Fibroblast of skin of back (primary cell): Measurements from ENCODE around the gene CD302. TPM values are rescaled to one million over a fixed set of nuclear protein-coding genes. Genes with fewer than 3 reads are reported as not detected.
A peak's percentile ranks its signal among the peaks of the same experiment; 100 is the strongest.
"Not testable (repeated sequence)": the region's sequence is repeated elsewhere in the genome, so short reads cannot be mapped to it uniquely, and the experiment has no call there.

Experiments used
- DNase-seq: peaks from one replicate; pipeline ENCODE4 v3.0.0-alpha.2; 2013
- polyA plus RNA-seq, 2 experiments: library from polyadenylated mRNA; unstranded; fragments of 120-200 nt; gene quantifications; one replicate each; pipeline ENCODE4 v1.2.1, GENCODE V29; 2013; ENCODE audit not compliant: insufficient read length in 2 of 2

CD302 gene
- polyA plus RNA-seq (2013, experiment 1 of 2; ENCODE audit: insufficient read length): 3.4 TPM
- polyA plus RNA-seq (2013, experiment 2 of 2; ENCODE audit: insufficient read length): 4.9 TPM

GRCh38 chr2:159797543-159798375 is at the start of gene CD302:
Gene CD302 (minus strand): TSS chr2:159798208. CDS start chr2:159798198, 10 bp downstream.
- peak; percentile 51 for DNase-seq

GRCh38 chr2:159846564-159846963 is 48.6 kb upstream of the CD302 start:
- no peak for DNase-seq

GRCh38 chr2:159840616-159841015 is 42.6 kb upstream of the CD302 start:
- DNase-seq: no peak

DNA sequence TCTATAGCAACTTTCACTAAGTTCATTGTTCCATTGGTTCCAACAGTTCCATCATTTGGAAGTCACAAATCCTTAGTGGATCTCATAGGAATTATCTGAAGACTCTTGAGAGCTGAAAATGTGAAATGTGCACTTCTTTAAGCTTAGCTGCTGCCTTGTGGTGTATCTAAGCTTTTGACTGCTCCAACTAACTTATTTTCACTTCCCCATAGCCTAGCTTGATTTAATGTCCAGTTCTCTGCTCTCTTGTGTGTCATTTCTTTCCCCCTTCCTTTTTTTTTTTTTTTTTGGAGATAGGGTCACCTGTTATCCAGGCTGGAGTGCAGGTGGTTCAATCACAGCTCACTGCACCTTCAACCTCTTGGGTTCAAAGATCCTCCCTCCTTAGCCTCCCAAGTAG is 34.9 kb upstream of the CD302 start:
- no peak for DNase-seq

- no peak for DNase-seq
Measured at GRCh38 chr2:159832026-159832425, 34.0 kb upstream of the CD302 start.

DNA sequence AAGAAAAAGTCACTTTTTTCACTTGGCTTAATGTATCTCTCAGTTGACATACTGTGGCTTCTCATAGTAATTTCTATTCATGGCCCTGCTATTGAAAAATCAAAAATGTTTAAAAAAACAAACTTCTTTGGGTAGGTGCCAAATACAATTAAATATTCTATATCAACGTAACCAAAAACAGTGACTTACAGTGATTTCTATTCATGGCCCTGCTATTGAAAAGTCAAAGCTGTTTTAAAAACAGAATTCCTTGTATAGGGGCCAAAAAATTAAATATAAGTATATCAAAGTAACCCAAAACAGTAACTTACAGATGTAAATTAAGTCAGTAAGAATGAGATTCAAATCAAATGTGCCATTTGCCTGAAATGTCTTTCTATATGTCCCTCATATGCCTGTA is 31.4 kb upstream of the CD302 start:
- no peak for DNase-seq

DNA sequence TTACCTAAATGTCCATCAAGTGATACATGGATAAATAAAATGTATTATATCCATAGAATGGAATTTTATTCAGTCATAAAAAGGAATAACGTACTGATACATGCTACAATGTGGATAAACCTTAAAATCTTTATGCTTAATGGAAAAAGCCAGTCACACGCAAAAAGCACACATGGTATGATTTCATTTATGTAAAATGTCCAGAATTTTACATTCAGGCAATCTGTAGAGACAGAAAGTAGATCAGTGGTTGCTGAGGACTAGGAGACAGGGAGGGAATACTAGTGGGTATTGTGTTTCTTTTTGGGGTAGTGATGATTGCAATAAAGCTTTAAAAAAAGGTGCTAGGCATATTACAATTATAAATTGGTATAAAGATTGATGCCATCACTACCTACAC is 30.7 kb upstream of the CD302 start:
- DNase-seq: peak; percentile 64

DNA sequence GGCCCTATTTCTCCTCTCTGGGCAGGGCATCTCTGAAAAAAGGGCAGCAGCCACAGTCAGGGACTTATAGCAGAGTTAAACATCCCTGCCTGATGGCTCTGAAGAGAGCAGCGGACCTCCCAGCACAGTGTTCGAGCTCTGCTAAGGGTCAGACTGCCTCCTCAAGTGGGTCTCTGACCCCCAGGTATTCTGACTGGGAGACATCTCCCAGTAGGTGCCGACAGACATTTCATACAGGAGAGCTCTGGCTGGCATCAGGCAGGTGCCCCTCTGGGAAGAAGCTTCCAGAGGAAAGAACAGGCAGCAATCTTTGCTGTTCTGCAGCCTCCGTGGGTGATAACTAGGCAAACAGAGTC is 24.4 kb upstream of the CD302 start:
- not testable (repeated sequence) for DNase-seq

DNA sequence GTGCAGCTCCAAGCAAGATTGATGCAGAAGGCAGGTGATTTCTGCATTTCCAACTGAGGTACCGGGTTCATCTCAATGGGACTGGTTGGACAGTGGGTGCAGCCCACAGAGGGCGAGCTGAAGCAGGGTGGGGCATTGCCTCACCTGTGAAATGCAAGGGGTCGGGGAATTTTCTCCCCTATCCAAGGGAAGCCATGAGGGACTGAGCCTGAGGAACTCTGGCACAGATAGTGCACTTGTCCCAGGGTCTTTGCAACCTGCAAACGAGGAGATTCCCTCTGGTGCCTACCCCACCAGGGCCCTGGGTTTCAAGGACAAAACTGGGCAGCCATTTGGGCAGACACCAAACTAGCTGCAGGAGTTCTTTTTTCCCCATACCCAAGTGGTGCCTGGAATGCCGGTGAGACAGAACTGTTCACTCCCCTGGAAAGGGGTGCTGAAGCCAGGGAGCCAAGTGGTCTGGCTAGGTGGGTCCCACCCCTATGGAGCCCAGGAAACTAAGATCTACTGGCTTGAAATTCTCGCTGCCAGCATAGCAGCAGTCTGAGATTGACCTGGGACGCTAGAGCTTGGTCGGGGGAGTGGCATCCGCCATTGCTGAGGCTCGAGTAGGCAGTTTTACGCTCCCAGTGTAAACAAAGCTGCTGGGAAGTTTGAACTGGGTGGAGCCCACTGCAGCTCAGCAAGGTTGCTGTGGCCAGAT is 23.9 kb upstream of the CD302 start:
- not testable (repeated sequence) for DNase-seq

- DNase-seq: no peak
Measured at GRCh38 chr2:159818940-159819339, 20.9 kb upstream of the CD302 start.

- DNase-seq: no peak
Measured at GRCh38 chr2:159817283-159817682, 19.3 kb upstream of the CD302 start.

- DNase-seq: no peak
Measured at GRCh38 chr2:159811232-159811631, 13.2 kb upstream of the CD302 start.

GRCh38 chr2:159808032-159808425 is 10.0 kb upstream of the CD302 start:
- no peak for DNase-seq

GRCh38 chr2:159807183-159808031 is 9.4 kb upstream of the CD302 start:
- peak; percentile 67 for DNase-seq

DNA sequence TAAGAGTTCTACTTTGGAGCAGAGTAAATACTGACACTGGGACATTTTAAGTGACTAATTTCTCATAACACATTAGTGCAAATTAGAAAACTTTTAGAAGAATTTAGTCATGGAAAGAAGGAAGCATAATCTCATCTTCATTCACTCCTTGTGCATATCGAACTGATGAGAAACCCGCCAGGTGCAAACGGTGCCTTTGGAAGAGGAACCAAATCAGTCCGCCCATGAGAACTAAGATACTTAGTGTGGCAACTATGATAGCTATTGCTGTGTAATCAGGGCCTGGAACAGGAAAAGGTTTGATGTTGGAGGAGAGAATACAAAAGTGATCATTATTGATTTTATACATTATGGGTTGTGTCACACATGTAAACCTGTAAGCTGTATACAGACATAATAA is 6.9 kb upstream of the CD302 start:
- no peak for DNase-seq

DNA sequence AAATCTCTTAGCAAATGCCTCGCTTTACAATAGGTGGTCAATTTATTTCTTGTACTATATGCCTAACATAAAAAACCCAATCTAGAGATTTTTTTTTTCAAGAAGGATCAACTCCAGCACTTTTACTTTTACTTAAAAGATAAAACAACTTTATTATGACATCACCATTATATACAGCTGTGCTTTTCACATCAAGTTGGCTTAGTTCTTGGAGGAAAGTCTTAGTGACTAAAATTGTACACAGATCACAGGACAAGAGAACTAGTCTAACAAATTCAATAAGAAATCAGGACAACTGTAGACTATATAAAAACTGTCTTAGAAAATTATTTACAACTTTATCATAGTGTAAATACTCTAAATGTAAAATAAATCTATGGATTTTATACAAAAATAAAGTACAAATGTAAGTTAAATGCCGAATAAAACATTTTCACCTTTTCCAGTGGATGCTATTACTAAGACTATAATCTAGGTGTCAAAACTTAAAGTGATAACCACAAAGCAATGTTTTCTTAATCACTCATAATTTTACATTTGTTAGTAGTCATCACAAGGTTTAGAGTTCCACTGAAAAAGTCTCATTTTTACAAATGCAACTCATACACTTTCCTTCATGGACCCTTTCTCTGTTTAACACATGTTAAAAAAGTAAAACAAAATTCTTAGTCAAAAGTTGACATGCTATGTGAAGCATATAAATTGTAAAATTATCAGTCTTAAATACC is 5.4 kb upstream of the CD302 start:
- DNase-seq: no peak

DNA sequence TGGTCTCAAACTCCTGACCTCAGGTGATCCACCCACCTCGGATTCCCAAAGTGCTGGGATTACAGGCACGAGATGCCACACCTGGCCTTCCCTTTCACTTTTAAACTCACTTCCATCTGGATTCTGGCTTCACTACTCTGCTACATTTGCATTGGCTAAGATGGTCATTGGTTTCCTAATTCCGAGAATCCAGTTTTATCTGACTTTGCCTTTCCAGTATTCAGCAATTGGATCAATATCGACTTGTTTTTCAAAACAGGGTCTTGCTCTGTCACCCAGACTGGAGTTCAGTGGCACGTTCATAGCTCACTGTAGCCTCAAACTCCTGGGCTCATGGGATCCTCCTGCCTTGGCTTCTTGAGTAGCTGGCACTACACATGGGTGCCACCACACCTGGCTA is 4.7 kb upstream of the CD302 start:
- no peak for DNase-seq

GRCh38 chr2:159799833-159800232 is 1.8 kb upstream of the CD302 start:
- DNase-seq: no peak

- no peak for DNase-seq
Measured at GRCh38 chr2:159798376-159798725, 343 bp upstream of the CD302 start.

DNA sequence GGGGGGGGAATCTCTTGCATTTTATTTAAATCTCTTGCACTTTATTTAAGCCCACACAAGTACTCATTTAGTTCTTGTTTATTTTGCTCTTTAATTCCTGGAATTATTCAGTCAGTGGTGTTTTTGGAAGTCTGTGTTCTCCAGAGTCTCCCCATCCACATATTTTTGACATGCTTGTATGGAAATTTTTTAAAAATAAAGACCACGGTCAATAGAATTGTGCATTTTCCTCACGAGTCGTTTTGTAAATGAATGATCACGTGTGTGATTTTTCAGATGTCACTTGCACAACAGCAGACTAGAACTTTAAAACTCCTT is 824 bp downstream of the CD302 start:
- no peak for DNase-seq

DNA sequence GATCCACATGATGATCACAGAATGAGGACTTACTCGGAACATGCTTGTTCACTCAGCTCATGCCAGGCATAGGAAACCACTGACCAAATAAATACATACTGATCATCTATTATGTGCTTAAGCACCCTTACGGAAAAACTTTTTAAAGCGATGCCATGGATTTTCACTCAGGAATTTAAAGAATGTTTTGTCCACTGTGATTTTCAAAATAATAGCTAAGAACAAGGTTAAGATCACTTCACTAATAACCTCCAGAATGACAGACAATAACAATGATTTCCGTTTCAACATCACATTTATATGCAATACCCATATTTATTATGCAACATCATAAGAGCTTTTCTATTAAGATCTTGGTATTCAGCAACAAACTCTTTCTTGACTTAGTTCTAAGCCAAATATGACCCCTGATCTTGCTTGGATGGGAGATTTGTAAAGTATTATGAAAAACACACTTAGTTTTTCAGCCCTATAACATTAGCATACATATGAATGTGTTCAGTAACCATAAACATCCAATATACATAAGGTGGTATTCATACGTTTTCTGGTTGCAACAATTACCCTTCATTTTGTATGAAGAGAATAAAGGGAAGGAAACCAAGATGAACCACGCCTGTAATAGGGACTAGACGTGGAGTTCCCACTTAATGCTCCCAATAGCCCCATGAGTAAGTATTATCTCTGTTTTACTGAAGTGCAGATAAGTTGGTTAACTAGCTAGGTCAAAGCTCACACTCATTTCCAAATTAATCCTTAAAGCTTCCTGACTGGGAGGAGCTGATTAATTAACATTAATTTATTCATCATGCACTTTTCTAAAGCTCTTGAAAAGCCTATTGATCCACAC is 1.9 kb downstream of the CD302 start:
- DNase-seq: no peak

- no peak for DNase-seq
Measured at GRCh38 chr2:159793326-159793725, 4.7 kb downstream of the CD302 start.
